Ovary (tissue), 9 donors: Measurements from ENCODE around the gene TERT. TPM values are rescaled to one million over a fixed set of nuclear protein-coding genes. Genes with fewer than 3 reads are reported as not detected.

Experiments used
- DNase-seq, 5 donors: peaks; one replicate each; pipeline ENCODE4 v3.0.0-alpha.2; 2019 to 2020
- H3K27ac ChIP-seq, 2 donors: fragments of 200-600 bp; one replicate each; pipeline versions ENCODE4 v1.5.1 to v1.8.0; 2019 to 2022
- H3K27me3 ChIP-seq: fragments of 200-600 bp; one replicate; pipeline ENCODE4 v1.8.0; 2022
- H3K36me3 ChIP-seq: fragments of 200-600 bp; sonication (generic); one replicate; pipeline ENCODE4 v1.5.1; 2019
- H3K4me1 ChIP-seq: one replicate; pipeline ENCODE4 v1.8.1; 2013; ENCODE audit warnings: mild to moderate bottlenecking, moderate library complexity; ENCODE audit not compliant: insufficient read depth
- H3K4me3 ChIP-seq: fragments of 200-600 bp; sonication (generic); one replicate; pipeline ENCODE4 v1.5.1; 2017
- H3K9me3 ChIP-seq, 2 donors: fragments of 200-600 bp in 1 of 2; sonication (generic) in 1 of 2; one replicate each; pipeline versions ENCODE4 v1.5.1 to v1.8.1; 2013 to 2019; ENCODE audit warnings: mild to moderate bottlenecking in 1 of 2, moderate library complexity in 1 of 2
- CTCF ChIP-seq, 3 donors: fragments of 450-650 bp in 2 of 3; fragments of 200-600 bp in 1 of 3; IDR thresholded peaks; one replicate each; pipeline versions ENCODE4 v1.5.1 to v1.8.0; 2016 to 2022; ENCODE audit warnings: antibody characterized with exemption in 3 of 3, mild to moderate bottlenecking in 1 of 3
- EP300 ChIP-seq: sonication (generic); formaldehyde crosslinking; IDR thresholded peaks from one replicate; pipeline ENCODE4 v1.6.1; 2017; ENCODE audit warnings: antibody characterized with exemption
- POLR2A ChIP-seq: fragments of 450-650 bp; IDR thresholded peaks from one replicate; pipeline ENCODE4 v1.6.1; 2017; ENCODE audit warnings: antibody characterized with exemption, mild to moderate bottlenecking, moderate library complexity
- WGBS, 3 donors: extraction: QIAGEN DNeasy Blood & Tissue Kit in 1 of 3; methylation state at CpG; one replicate each; pipeline versions ENCODE4 v1.1.5 to v1.1.7; 2013 to 2017; 5-methylcytosine and 5-hydroxymethylcytosine counted together
- intact Hi-C, 4 donors: fragments of 100-400 bp; cut with DNase I; formaldehyde crosslinking; loops; one replicate each; pipeline versions ENCODE4 v1.11.0 to v1.15.1; 2022 to 2023
- polyA plus RNA-seq, 2 donors: library from polyadenylated mRNA; stranded (reverse); fragments of 200-250 nt in 1 of 2; fragments of 350-450 nt in 1 of 2; fragmentation: Illumina TruSeq in 1 of 2; extraction: RNeasy Lipid Tissue Mini Kit (QIAGEN cat#74804) in 1 of 2; gene quantifications; one replicate each; pipeline ENCODE4 v1.2.3, GENCODE V29; 2013 to 2014
- total RNA-seq, 7 donors: library from RNA; depleted of rRNA in 2 of 7; stranded (reverse); fragments of >200 nt in 2 of 7; fragmentation: NEBNext Ultra II Directional in 3 of 7; extraction: Animal tissue kit (Norgen Biotek cat#: 25700) in 3 of 7; gene quantifications; one replicate each; pipeline versions ENCODE4 v1.1.0 to v1.2.4, GENCODE V29; 2016 to 2023
- donor health status: DM: no; HTN: no; CAD: no; lungs with moderate emphysema.
- donor health status: DM: no; HTN: no; CAD: no.
- donor health status: Bipolar disorder and iron deficiency.
- donor health status: DM: yes; HTN: yes; CAD: no.
- donor health status: DM: no; HTN: no; CAD: no.
- donor health status: DM: yes; HTN: yes; CAD: no.

The TERT gene
- total and polyA plus RNA-seq, 9 donors = 0.10 to 3.1 TPM; not detected in 7

- no peak overlapping the region for H3K4me3 ChIP-seq
- no peaks in the 10 kb centered on the region for H3K36me3 ChIP-seq
- TF ChIP-seq CTCF (IDR thresholded peaks at IDR 0.05) (no peak), POLR2A (no peak), EP300 (no peak)
- no peak for DNase-seq
- H3K9me3 ChIP-seq = peaks cover 0 to 7% of the 10 kb centered on the region in 2 donors
- no peak overlapping the region for H3K27ac ChIP-seq
- intact Hi-C loops = no loop called here
- WGBS, 3 donors = 90 to 95% (median 94%) methylated on average over 1 of the region's 1 CpG
- no peaks in the 10 kb centered on the region for H3K27me3 ChIP-seq
- no peaks in the 10 kb centered on the region for H3K4me1 ChIP-seq
Observed at GRCh38 chr5:1262381-1262780, 32.5 kb downstream of the TERT start.

- Histone ChIP-seq H3K4me3 (no peak overlapping the region), H3K27me3 (no peaks in the 10 kb centered on the region), H3K27ac (no peak overlapping the region), H3K4me1 (no peaks in the 10 kb centered on the region), H3K9me3 (peaks cover 0 to 7% of the 10 kb centered on the region in 2 donors), H3K36me3 (no peaks in the 10 kb centered on the region)
- no peak for DNase-seq
- TF ChIP-seq POLR2A (no peak), EP300 (no peak), CTCF (IDR thresholded peaks at IDR 0.05) (no peak)
- intact Hi-C loops = no loop called here
- 88 to 95% (median 92%) methylated on average over 10 of the region's 10 CpGs for WGBS, 3 donors
Observed at GRCh38 chr5:1261643-1262042, 33.2 kb downstream of the TERT start.

GRCh38 chr5:1259806-1260480 lies 34.9 kb downstream of the TERT start:
- Histone ChIP-seq H3K9me3 (peaks cover 0 to 7% of the 10 kb centered on the region in 2 donors), H3K4me1 (no peaks in the 10 kb centered on the region), H3K4me3 (no peak overlapping the region), H3K27ac (no peak overlapping the region), H3K36me3 (no peaks in the 10 kb centered on the region), H3K27me3 (no peaks in the 10 kb centered on the region)
- TF ChIP-seq CTCF (IDR thresholded peaks at IDR 0.05) (no peak), EP300 (no peak), POLR2A (no peak)
- intact Hi-C loops = no loop called here
- WGBS, 3 donors = 92 to 95% (median 94%) methylated on average over 23 of the region's 23 CpGs
- DNase-seq = no peak

DNA sequence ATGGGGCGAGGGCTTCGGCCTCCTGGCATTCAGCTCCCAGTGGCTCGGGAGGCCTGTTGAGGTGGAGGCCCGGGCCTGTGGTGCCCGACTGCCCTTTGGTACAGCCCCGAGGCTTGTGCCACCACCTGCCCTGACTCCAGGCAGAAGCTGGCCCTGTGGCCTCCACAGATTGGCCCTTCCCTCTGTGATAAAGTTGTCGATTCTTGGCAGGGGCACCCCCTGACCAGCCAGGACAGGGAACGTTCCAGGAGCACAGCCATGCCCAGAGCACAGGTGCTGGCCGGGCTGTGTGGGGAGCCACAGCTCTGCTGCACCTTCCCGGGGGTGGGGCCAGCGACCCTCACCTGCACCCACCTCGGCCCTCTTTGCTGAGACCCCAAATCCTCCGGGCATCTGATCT lies 37.0 kb downstream of the TERT start:
- Histone ChIP-seq H3K4me1 (no peaks in the 10 kb centered on the region), H3K4me3 (no peak overlapping the region), H3K27me3 (no peaks in the 10 kb centered on the region), H3K36me3 (no peaks in the 10 kb centered on the region), H3K27ac (no peak overlapping the region), H3K9me3 (peaks cover 0 to 2% of the 10 kb centered on the region in 2 donors)
- no peak for DNase-seq
- 80 to 90% (median 86%) methylated on average over 13 of the region's 13 CpGs for WGBS, 3 donors
- no peak for TF ChIP-seq EP300
- no peak for TF ChIP-seq POLR2A
- TF ChIP-seq CTCF (IDR thresholded peaks at IDR 0.05) = no peak
- intact Hi-C loops = no loop called here
